Measurements from ENCODE around the gene AUNIP.

DNA sequence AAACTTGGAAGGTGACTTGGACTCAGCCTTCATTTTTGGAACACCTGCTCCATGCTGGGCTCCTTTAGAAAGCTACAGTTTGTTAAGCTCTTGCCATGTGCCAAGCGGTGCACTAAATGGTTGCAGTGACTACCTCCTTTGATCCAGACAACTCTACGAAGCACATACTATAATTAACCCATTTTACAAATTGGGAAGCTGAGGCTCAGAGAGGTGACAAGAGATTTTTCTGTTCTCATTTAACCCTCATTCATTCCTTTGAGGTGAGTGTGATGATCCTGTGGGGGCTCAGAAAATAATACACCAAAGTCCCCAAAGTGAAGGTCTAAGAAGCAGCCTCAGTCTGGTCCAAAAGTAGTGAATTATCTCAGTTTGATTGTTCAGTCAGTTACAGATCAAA is 17.9 kb upstream of the AUNIP start:
- TF ChIP-seq POLR2AphosphoS5 (IDR thresholded peaks at IDR 0.05; ENCODE audit: low read depth) (no peak), SPI1 (IDR thresholded peaks at IDR 0.05; ENCODE audit: borderline replicate concordance, low read depth) (no peak)
- TF ChIP-seq, protein P1, sequence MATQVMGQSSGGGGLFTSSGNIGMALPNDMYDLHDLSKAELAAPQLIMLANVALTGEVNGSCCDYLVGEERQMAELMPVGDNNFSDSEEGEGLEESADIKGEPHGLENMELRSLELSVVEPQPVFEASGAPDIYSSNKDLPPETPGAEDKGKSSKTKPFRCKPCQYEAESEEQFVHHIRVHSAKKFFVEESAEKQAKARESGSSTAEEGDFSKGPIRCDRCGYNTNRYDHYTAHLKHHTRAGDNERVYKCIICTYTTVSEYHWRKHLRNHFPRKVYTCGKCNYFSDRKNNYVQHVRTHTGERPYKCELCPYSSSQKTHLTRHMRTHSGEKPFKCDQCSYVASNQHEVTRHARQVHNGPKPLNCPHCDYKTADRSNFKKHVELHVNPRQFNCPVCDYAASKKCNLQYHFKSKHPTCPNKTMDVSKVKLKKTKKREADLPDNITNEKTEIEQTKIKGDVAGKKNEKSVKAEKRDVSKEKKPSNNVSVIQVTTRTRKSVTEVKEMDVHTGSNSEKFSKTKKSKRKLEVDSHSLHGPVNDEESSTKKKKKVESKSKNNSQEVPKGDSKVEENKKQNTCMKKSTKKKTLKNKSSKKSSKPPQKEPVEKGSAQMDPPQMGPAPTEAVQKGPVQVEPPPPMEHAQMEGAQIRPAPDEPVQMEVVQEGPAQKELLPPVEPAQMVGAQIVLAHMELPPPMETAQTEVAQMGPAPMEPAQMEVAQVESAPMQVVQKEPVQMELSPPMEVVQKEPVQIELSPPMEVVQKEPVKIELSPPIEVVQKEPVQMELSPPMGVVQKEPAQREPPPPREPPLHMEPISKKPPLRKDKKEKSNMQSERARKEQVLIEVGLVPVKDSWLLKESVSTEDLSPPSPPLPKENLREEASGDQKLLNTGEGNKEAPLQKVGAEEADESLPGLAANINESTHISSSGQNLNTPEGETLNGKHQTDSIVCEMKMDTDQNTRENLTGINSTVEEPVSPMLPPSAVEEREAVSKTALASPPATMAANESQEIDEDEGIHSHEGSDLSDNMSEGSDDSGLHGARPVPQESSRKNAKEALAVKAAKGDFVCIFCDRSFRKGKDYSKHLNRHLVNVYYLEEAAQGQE (IDR thresholded peaks at IDR 0.05; ENCODE audit: insufficient replicate concordance, low read depth): no peak
- TF ChIP-seq, protein P2, sequence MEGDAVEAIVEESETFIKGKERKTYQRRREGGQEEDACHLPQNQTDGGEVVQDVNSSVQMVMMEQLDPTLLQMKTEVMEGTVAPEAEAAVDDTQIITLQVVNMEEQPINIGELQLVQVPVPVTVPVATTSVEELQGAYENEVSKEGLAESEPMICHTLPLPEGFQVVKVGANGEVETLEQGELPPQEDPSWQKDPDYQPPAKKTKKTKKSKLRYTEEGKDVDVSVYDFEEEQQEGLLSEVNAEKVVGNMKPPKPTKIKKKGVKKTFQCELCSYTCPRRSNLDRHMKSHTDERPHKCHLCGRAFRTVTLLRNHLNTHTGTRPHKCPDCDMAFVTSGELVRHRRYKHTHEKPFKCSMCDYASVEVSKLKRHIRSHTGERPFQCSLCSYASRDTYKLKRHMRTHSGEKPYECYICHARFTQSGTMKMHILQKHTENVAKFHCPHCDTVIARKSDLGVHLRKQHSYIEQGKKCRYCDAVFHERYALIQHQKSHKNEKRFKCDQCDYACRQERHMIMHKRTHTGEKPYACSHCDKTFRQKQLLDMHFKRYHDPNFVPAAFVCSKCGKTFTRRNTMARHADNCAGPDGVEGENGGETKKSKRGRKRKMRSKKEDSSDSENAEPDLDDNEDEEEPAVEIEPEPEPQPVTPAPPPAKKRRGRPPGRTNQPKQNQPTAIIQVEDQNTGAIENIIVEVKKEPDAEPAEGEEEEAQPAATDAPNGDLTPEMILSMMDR (IDR thresholded peaks at IDR 0.05; ENCODE audit: insufficient read depth, low read length): no peak
